Activated CD8-positive, alpha-beta T cell treated with anti-CD3 and anti-CD28 coated beads for 36 hours (primary cell): ENCODE results near the gene GPR152. TPM values are rescaled to one million over a fixed set of nuclear protein-coding genes. Genes with fewer than 3 reads are reported as not detected.
A peak's percentile ranks its signal among the peaks of the same experiment; 100 is the strongest.

Experiments
- ATAC-seq: fragments of 200-7000 bp; cut with Tn5 transposase; one replicate; pipeline ENCODE4 v1.10.0; 2021; ENCODE audit warnings: mild to moderate bottlenecking, moderate library complexity
- CTCF ChIA-PET: fragments of 350-600 bp; sonication (Branson Sonifier 250); formaldehyde crosslinking; loops from one replicate; lab custom pipeline; 2021; ENCODE audit warnings: antibody characterized with exemption; lab: Charles Lee
- POLR2A ChIA-PET: fragments of 350-600 bp; sonication (Branson Sonifier 250); formaldehyde crosslinking; loops from one replicate; lab custom pipeline; 2021; ENCODE audit warnings: antibody characterized with exemption; lab: Charles Lee
- DNase-seq: peaks from one replicate; pipeline ENCODE4 v3.0.0-alpha.2; 2020
- H3K27ac Mint-ChIP-seq: one replicate; pipeline ENCODE4 v1.8.0; 2021; ENCODE audit warnings: mild to moderate bottlenecking, mixed read lengths
- H3K27me3 Mint-ChIP-seq: one replicate; pipeline ENCODE4 v1.8.0; 2021; ENCODE audit warnings: mixed read lengths
- H3K36me3 Mint-ChIP-seq: one replicate; pipeline ENCODE4 v1.8.0; 2021; ENCODE audit warnings: low read depth, mixed read lengths
- H3K4me1 Mint-ChIP-seq: one replicate; pipeline ENCODE4 v1.8.0; 2021; ENCODE audit warnings: low read depth, mixed read lengths
- H3K4me3 Mint-ChIP-seq: one replicate; pipeline ENCODE4 v1.8.0; 2021; ENCODE audit warnings: mild to moderate bottlenecking, moderate library complexity, mixed read lengths
- H3K9me3 Mint-ChIP-seq: one replicate; pipeline ENCODE4 v1.8.0; 2021; ENCODE audit warnings: mixed read lengths
- intact Hi-C: fragments of 100-400 bp; cut with micrococcal nuclease; formaldehyde crosslinking; loops from one replicate; pipeline ENCODE4 v1.10.0; 2022
- total RNA-seq, 2 experiments: library from RNA; stranded (reverse); gene quantifications; one replicate each; pipeline ENCODE4 v1.2.3, GENCODE V29; 2021
- TF ChIP-seq, protein P1 (sequence below): fragments of 200-600 bp; IDR thresholded peaks from one replicate; pipeline ENCODE4 v1.8.0; 2022; ENCODE audit warnings: antibody characterized with exemption, mild to moderate bottlenecking

GPR152 gene
- total RNA-seq, 2 experiments from 2014 or later, result not detected

DNA sequence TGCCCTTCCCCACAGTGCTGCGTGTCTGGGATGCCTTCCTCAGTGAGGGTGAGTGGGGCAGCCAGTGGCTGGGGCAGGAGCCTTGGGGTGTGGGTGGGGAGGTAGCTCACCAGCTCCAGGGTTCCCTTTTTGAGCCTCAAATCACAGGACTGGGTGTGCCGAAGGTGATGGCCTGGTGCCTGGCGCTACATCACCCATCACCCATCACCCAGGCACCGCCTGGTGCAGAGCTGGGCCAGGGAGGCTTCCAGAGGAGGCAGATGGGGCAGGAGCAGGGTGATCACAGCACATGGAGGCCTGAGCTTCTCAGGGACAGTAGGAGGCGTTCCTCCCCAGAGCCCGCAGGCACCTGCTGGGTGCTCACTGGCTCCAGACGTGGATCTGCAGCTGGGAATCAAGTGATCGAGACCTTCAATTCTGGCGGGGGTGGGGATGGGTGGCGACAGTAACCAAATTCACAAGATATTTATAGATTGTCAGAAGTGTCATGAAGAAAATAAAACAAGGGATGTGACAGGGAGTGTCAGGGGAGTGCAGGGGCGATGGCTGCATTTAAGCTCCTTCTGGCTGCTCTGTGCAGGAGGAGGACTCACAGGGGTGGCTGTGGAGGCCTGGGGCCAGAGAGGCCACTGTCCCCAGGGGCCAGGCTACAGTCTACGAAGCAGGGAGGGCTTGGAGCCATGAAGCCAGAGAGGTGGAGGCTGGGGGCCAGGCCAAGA, 45.4 kb downstream of the GPR152 start:
- POLR2A ChIA-PET, result interaction anchor here (0.6 to 3.6 kb wide), 14 partner anchors 10 to 100 kb away, joined by 3 to 75 read pairs (median 4); partner anchors contain the start of genes PTPRCAP, RAD9A, RPS6KB2 and TMEM134
- H3K4me3 Mint-ChIP-seq, result peak overlapping the region; percentile 87

DNA sequence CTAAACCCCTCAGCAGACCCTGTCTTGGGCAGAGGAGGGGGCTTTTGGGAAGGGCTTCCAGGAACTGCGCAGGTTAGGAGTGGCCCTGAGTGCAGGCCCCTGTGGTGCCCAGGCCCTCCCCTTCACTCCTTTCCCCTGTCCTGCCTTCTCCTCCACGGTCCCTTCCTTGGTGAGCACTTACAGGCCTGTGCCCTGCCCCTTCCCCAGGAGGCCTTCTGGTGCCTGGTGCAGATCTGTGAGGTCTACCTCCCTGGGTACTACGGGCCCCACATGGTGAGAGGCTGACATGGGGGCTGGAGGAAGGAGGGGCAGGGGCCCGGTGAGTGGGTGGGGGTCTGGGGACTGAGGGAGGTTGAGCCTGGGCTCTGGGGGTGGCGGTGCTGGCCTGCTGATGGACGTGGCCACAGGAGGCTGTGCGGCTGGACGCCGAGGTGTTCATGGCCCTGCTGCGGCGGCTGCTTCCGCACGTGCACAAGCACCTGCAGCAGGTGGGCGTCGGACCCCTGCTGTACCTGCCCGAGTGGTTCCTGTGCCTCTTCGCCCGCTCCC, 46.0 kb downstream of the GPR152 start:
- Mint-ChIP-seq H3K4me3 (peak overlapping the region; percentile 87), H3K27me3 (no peaks in the 10 kb centered on the region), H3K4me1 (peaks cover 52% of the 10 kb centered on the region), H3K36me3 (peaks cover 56% of the 10 kb centered on the region), H3K27ac (peak overlapping the region; percentile 86), H3K9me3 (no peaks in the 10 kb centered on the region)
- ChIA-PET POLR2A (interaction anchor here (0.6 to 3.6 kb wide), 10 partner anchors 12 to 78 kb away, joined by 3 to 75 read pairs (median 4); partner anchors contain the start of genes PTPRCAP, RAD9A, RPS6KB2 and TMEM134), CTCF (interaction anchor here (0.6 to 3.5 kb wide), 3 partner anchors 13 to 53 kb away, joined by 3 to 20 read pairs (median 4); partner anchors contain the start of gene POLD4)
- intact Hi-C loops, result loop anchor here (10.0 kb wide), 1 partner anchor 78 kb away; the partner anchor contains the start of gene AIP
- TF ChIP-seq, protein P1, sequence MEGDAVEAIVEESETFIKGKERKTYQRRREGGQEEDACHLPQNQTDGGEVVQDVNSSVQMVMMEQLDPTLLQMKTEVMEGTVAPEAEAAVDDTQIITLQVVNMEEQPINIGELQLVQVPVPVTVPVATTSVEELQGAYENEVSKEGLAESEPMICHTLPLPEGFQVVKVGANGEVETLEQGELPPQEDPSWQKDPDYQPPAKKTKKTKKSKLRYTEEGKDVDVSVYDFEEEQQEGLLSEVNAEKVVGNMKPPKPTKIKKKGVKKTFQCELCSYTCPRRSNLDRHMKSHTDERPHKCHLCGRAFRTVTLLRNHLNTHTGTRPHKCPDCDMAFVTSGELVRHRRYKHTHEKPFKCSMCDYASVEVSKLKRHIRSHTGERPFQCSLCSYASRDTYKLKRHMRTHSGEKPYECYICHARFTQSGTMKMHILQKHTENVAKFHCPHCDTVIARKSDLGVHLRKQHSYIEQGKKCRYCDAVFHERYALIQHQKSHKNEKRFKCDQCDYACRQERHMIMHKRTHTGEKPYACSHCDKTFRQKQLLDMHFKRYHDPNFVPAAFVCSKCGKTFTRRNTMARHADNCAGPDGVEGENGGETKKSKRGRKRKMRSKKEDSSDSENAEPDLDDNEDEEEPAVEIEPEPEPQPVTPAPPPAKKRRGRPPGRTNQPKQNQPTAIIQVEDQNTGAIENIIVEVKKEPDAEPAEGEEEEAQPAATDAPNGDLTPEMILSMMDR, result no peak
- no peak for ATAC-seq
- DNase-seq, result no peak

More for the DNA sequence above, 45.4 kb downstream of the GPR152 start:
- Mint-ChIP-seq H3K9me3 (no peaks in the 10 kb centered on the region), H3K27me3 (no peaks in the 10 kb centered on the region), H3K27ac (peak overlapping the region; percentile 86), H3K4me1 (peaks cover 58% of the 10 kb centered on the region), H3K36me3 (peaks cover 56% of the 10 kb centered on the region)
- DNase-seq (peak; percentile 47), ATAC-seq (no peak)
- CTCF ChIA-PET, result interaction anchor here (0.6 to 3.5 kb wide), 5 partner anchors 12 to 100 kb away, joined by 3 to 20 read pairs (median 3); partner anchors contain the start of genes CDK2AP2 and POLD4
- intact Hi-C loops, result loop anchor here (10.0 kb wide), 1 partner anchor 78 kb away; the partner anchor contains the start of gene AIP
- TF ChIP-seq, protein P1, result no peak

DNA sequence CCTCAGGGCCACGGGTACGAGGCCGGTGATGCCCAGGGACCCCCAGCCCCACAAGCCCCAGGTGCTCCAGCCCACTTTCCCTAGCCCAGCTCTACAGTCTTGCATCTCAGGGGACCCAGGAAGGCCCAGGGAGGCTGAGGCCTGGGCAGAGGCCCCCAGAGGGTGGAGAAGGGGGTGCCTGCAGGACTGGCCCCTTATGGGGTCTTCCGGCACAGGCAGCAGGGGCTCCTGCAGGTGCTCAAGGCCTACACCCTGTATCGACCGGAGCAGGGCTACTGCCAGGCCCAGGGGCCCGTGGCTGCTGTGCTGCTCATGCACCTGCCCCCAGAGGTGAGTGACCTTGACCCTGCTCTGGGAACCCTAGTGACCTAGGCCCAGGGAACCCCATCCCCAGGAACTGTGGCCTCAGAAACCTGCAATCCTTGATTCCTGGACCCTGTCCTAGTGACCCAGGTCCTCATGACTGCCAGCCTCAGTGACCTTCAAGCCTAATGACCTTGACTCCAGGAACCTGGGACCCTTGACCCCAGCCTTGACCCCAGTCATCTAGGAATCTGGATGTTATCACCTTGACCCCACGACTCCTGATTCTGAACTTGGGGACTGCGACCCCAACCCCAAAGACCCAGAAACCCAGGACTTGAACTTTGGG, 46.7 kb downstream of the GPR152 start:
- Mint-ChIP-seq H3K36me3 (peaks cover 57% of the 10 kb centered on the region), H3K4me1 (peaks cover 45% of the 10 kb centered on the region), H3K27me3 (no peaks in the 10 kb centered on the region), H3K4me3 (peak overlapping the region; percentile 87), H3K9me3 (no peaks in the 10 kb centered on the region), H3K27ac (peak overlapping the region; percentile 86)
- TF ChIP-seq, protein P1, result no peak
- DNase-seq (no peak), ATAC-seq (no peak)
- intact Hi-C loops, result loop anchor here (10.0 kb wide), 1 partner anchor 79 kb away; the partner anchor contains the start of gene AIP
- ChIA-PET POLR2A (interaction anchor here (0.8 to 6.6 kb wide), 6 partner anchors 14 to 128 kb away, joined by 3 to 130 read pairs (median 8); partner anchors contain the start of gene PTPRCAP), CTCF (interaction anchor here (0.8 to 1.8 kb wide), 5 partner anchors 12 to 79 kb away, joined by 3 to 6 read pairs (median 4); partner anchors contain the start of gene RAD9A)

DNA sequence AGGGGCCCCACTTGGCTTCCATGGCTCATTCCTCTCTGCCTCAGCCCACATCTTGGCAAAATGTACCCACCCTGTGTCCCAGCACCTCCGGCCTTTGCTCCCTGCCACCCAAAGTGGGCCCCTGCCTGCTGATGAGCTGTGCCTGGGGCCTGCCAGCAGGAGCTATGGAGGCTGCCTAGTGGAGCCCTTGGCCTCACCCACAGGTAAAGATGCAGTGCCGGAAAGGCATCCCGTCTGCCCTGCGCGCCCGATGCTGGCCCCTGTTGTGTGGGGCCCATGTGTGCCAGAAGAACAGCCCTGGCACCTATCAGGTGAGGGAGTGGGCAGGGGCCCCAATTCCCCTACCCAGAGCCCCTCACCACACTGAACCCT, 47.3 kb downstream of the GPR152 start:
- Mint-ChIP-seq H3K4me1 (peaks cover 44% of the 10 kb centered on the region), H3K36me3 (peaks cover 58% of the 10 kb centered on the region), H3K4me3 (peak overlapping the region; percentile 87), H3K27ac (peak overlapping the region; percentile 86), H3K27me3 (no peaks in the 10 kb centered on the region), H3K9me3 (no peaks in the 10 kb centered on the region)
- intact Hi-C loops, result loop anchor here (10.0 kb wide), 1 partner anchor 80 kb away; the partner anchor contains the start of gene AIP
- CTCF ChIA-PET, result interaction anchor here (0.8 to 2.8 kb wide), 7 partner anchors 9 to 79 kb away, joined by 3 to 7 read pairs (median 4); partner anchors contain the start of gene RAD9A
- TF ChIP-seq, protein P1, result no peak
- no peak for ATAC-seq
- peak; percentile 66 for DNase-seq
- POLR2A ChIA-PET, result interaction anchor here (0.8 to 6.6 kb wide), 8 partner anchors 7 to 128 kb away, joined by 3 to 130 read pairs (median 8); partner anchors contain the start of gene PTPRCAP
